ENCODE results near the gene DAB1. TPM values are rescaled to one million over a fixed set of nuclear protein-coding genes. Genes with fewer than 3 reads are reported as not detected.
A peak's percentile ranks its signal among the peaks of the same experiment; 100 is the strongest.

DAB1 gene
- polyA plus RNA-seq, 4 donors, result 3.0 to 77.0 (median 24.3) TPM

- Histone ChIP-seq H3K36me3 (ENCODE audit: control insufficient read depth in 3 of 3, insufficient read depth in 2 of 3, low read depth in 1 of 3, low read length in 3 of 3) (no peaks in the 10 kb centered on the region), H3K27ac (ENCODE audit: low read depth in 1 of 3, low read length in 2 of 3) (no peak overlapping the region), H3K4me3 (ENCODE audit: low read depth in 1 of 3, low read length in 3 of 3) (no peak overlapping the region), H3K4me1 (ENCODE audit: control insufficient read depth in 3 of 3, insufficient read depth in 2 of 3, low read depth in 1 of 3, low read length in 2 of 3) (no peaks in the 10 kb centered on the region), H3K27me3 (ENCODE audit: control insufficient read depth in 3 of 3, insufficient read depth in 3 of 3, low read length in 3 of 3) (no peaks in the 10 kb centered on the region), H3K9me3 (ENCODE audit: control insufficient read depth in 2 of 2, insufficient read depth in 1 of 2, low read depth in 1 of 2, low read length in 1 of 2) (no peaks in the 10 kb centered on the region)
- 76 to 80% (median 77%) methylated on average over 2 of the region's 2 CpGs for WGBS, 3 donors
- DNase-seq (peak in 1 of 2 donors; percentile 27), FAIRE-seq (no peak)
These were observed 233.0 kb downstream of the DAB1 start for GRCh38 chr1:57190898-57191297.

GRCh38 chr1:57188168-57188567 is 235.7 kb downstream of the DAB1 start:
- H3K4me1 ChIP-seq (ENCODE audit: control insufficient read depth in 3 of 3, insufficient read depth in 2 of 3, low read depth in 1 of 3, low read length in 2 of 3), result no peaks in the 10 kb centered on the region
- DNase-seq (no peak), FAIRE-seq (no peak)
- no peaks in the 10 kb centered on the region for H3K9me3 ChIP-seq (ENCODE audit: control insufficient read depth in 2 of 2, insufficient read depth in 1 of 2, low read depth in 1 of 2, low read length in 1 of 2)
- H3K36me3 ChIP-seq (ENCODE audit: control insufficient read depth in 3 of 3, insufficient read depth in 2 of 3, low read depth in 1 of 3, low read length in 3 of 3), result no peaks in the 10 kb centered on the region
- H3K27ac ChIP-seq (ENCODE audit: low read depth in 1 of 3, low read length in 2 of 3), result no peak overlapping the region
- no peaks in the 10 kb centered on the region for H3K27me3 ChIP-seq (ENCODE audit: control insufficient read depth in 3 of 3, insufficient read depth in 3 of 3, low read length in 3 of 3)
- no peak overlapping the region for H3K4me3 ChIP-seq (ENCODE audit: low read depth in 1 of 3, low read length in 3 of 3)
- 70 to 81% (median 74%) methylated on average over 2 of the region's 2 CpGs for WGBS, 3 donors

- H3K9me3 ChIP-seq (ENCODE audit: control insufficient read depth in 2 of 2, insufficient read depth in 1 of 2, low read depth in 1 of 2, low read length in 1 of 2), result no peaks in the 10 kb centered on the region
- no peak overlapping the region for H3K27ac ChIP-seq (ENCODE audit: low read depth in 1 of 3, low read length in 2 of 3)
These were observed 237.4 kb downstream of the DAB1 start for GRCh38 chr1:57186455-57186854.

GRCh38 chr1:57179001-57179400 is 244.9 kb downstream of the DAB1 start:
- DNase-seq (no peak), FAIRE-seq (no peak)
- H3K27ac ChIP-seq (ENCODE audit: low read depth in 1 of 3, low read length in 2 of 3), result no peak overlapping the region
- no peaks in the 10 kb centered on the region for H3K27me3 ChIP-seq (ENCODE audit: control insufficient read depth in 3 of 3, insufficient read depth in 3 of 3, low read length in 3 of 3)
- no peak overlapping the region for H3K4me3 ChIP-seq (ENCODE audit: low read depth in 1 of 3, low read length in 3 of 3)
- H3K9me3 ChIP-seq (ENCODE audit: control insufficient read depth in 2 of 2, insufficient read depth in 1 of 2, low read depth in 1 of 2, low read length in 1 of 2), result peaks cover 0 to 15% of the 10 kb centered on the region in 2 donors
- 84 to 92% (median 87%) methylated on average over 4 of the region's 4 CpGs for WGBS, 3 donors
- peaks cover 0 to 6% (median 0%) of the 10 kb centered on the region in 3 donors for H3K4me1 ChIP-seq (ENCODE audit: control insufficient read depth in 3 of 3, insufficient read depth in 2 of 3, low read depth in 1 of 3, low read length in 2 of 3)
- H3K36me3 ChIP-seq (ENCODE audit: control insufficient read depth in 3 of 3, insufficient read depth in 2 of 3, low read depth in 1 of 3, low read length in 3 of 3), result no peaks in the 10 kb centered on the region

More at GRCh38 chr1:57186455-57186854, 237.4 kb downstream of the DAB1 start:
- 89 to 96% (median 94%) methylated on average over 3 of the region's 3 CpGs for WGBS, 3 donors
- Histone ChIP-seq H3K27me3 (ENCODE audit: control insufficient read depth in 3 of 3, insufficient read depth in 3 of 3, low read length in 3 of 3) (no peaks in the 10 kb centered on the region), H3K4me3 (ENCODE audit: low read depth in 1 of 3, low read length in 3 of 3) (no peak overlapping the region), H3K4me1 (ENCODE audit: control insufficient read depth in 3 of 3, insufficient read depth in 2 of 3, low read depth in 1 of 3, low read length in 2 of 3) (no peaks in the 10 kb centered on the region), H3K36me3 (ENCODE audit: control insufficient read depth in 3 of 3, insufficient read depth in 2 of 3, low read depth in 1 of 3, low read length in 3 of 3) (no peaks in the 10 kb centered on the region)
- DNase-seq (no peak), FAIRE-seq (no peak)

- DNase-seq, result peak in 1 of 2 donors; percentile 53
- Histone ChIP-seq H3K27me3 (ENCODE audit: control insufficient read depth in 3 of 3, insufficient read depth in 3 of 3, low read length in 3 of 3) (no peaks in the 10 kb centered on the region), H3K9me3 (ENCODE audit: control insufficient read depth in 2 of 2, insufficient read depth in 1 of 2, low read depth in 1 of 2, low read length in 1 of 2) (peaks cover 0 to 15% of the 10 kb centered on the region in 2 donors), H3K27ac (ENCODE audit: low read depth in 1 of 3, low read length in 2 of 3) (no peak overlapping the region), H3K4me1 (ENCODE audit: control insufficient read depth in 3 of 3, insufficient read depth in 2 of 3, low read depth in 1 of 3, low read length in 2 of 3) (peaks cover 0 to 6% (median 0%) of the 10 kb centered on the region in 3 donors), H3K4me3 (ENCODE audit: low read depth in 1 of 3, low read length in 3 of 3) (no peak overlapping the region), H3K36me3 (ENCODE audit: control insufficient read depth in 3 of 3, insufficient read depth in 2 of 3, low read depth in 1 of 3, low read length in 3 of 3) (no peaks in the 10 kb centered on the region)
- WGBS, 3 donors, result 48 to 59% (median 51%) methylated on average over 5 of the region's 5 CpGs
- FAIRE-seq, result no peak
These were observed 248.4 kb downstream of the DAB1 start for GRCh38 chr1:57175506-57175905.

- no peak for DNase-seq
- H3K4me1 ChIP-seq (ENCODE audit: control insufficient read depth in 3 of 3, insufficient read depth in 2 of 3, low read depth in 1 of 3, low read length in 2 of 3), result peaks cover 0 to 6% (median 0%) of the 10 kb centered on the region in 3 donors
- peaks cover 0 to 3% (median 0%) of the 10 kb centered on the region in 3 donors for H3K36me3 ChIP-seq (ENCODE audit: control insufficient read depth in 3 of 3, insufficient read depth in 2 of 3, low read depth in 1 of 3, low read length in 3 of 3)
- no peak overlapping the region for H3K27ac ChIP-seq (ENCODE audit: low read depth in 1 of 3, low read length in 2 of 3)
- 77 to 84% (median 77%) methylated on average over 1 of the region's 1 CpG for WGBS, 3 donors
- H3K4me3 ChIP-seq (ENCODE audit: low read depth in 1 of 3, low read length in 3 of 3), result no peak overlapping the region
- H3K27me3 ChIP-seq (ENCODE audit: control insufficient read depth in 3 of 3, insufficient read depth in 3 of 3, low read length in 3 of 3), result no peaks in the 10 kb centered on the region
- H3K9me3 ChIP-seq (ENCODE audit: control insufficient read depth in 2 of 2, insufficient read depth in 1 of 2, low read depth in 1 of 2, low read length in 1 of 2), result peaks cover 0 to 11% of the 10 kb centered on the region in 2 donors
- no peak for FAIRE-seq
These were observed 251.8 kb downstream of the DAB1 start for GRCh38 chr1:57172040-57172439.

- Histone ChIP-seq H3K27me3 (ENCODE audit: control insufficient read depth in 3 of 3, insufficient read depth in 3 of 3, low read length in 3 of 3) (no peaks in the 10 kb centered on the region), H3K4me1 (ENCODE audit: control insufficient read depth in 3 of 3, insufficient read depth in 2 of 3, low read depth in 1 of 3, low read length in 2 of 3) (no peaks in the 10 kb centered on the region), H3K4me3 (ENCODE audit: low read depth in 1 of 3, low read length in 3 of 3) (no peak overlapping the region), H3K27ac (ENCODE audit: low read depth in 1 of 3, low read length in 2 of 3) (no peak overlapping the region), H3K9me3 (ENCODE audit: control insufficient read depth in 2 of 2, insufficient read depth in 1 of 2, low read depth in 1 of 2, low read length in 1 of 2) (no peaks in the 10 kb centered on the region), H3K36me3 (ENCODE audit: control insufficient read depth in 3 of 3, insufficient read depth in 2 of 3, low read depth in 1 of 3, low read length in 3 of 3) (peaks cover 0 to 3% (median 0%) of the 10 kb centered on the region in 3 donors)
- DNase-seq (no peak), FAIRE-seq (no peak)
- WGBS, 3 donors, result 75 to 77% (median 76%) methylated on average over 2 of the region's 2 CpGs
These were observed 255.9 kb downstream of the DAB1 start for GRCh38 chr1:57167997-57168396.

- DNase-seq (no peak), FAIRE-seq (no peak)
- peaks cover 0 to 5% (median 0%) of the 10 kb centered on the region in 3 donors for H3K36me3 ChIP-seq (ENCODE audit: control insufficient read depth in 3 of 3, insufficient read depth in 2 of 3, low read depth in 1 of 3, low read length in 3 of 3)
- H3K4me3 ChIP-seq (ENCODE audit: low read depth in 1 of 3, low read length in 3 of 3), result no peak overlapping the region
- no peaks in the 10 kb centered on the region for H3K9me3 ChIP-seq (ENCODE audit: control insufficient read depth in 2 of 2, insufficient read depth in 1 of 2, low read depth in 1 of 2, low read length in 1 of 2)
- peaks cover 0 to 3% (median 0%) of the 10 kb centered on the region in 3 donors for H3K4me1 ChIP-seq (ENCODE audit: control insufficient read depth in 3 of 3, insufficient read depth in 2 of 3, low read depth in 1 of 3, low read length in 2 of 3)
- no peaks in the 10 kb centered on the region for H3K27me3 ChIP-seq (ENCODE audit: control insufficient read depth in 3 of 3, insufficient read depth in 3 of 3, low read length in 3 of 3)
- WGBS, 3 donors, result 55 to 70% (median 67%) methylated on average over 1 of the region's 1 CpG
- H3K27ac ChIP-seq (ENCODE audit: low read depth in 1 of 3, low read length in 2 of 3), result no peak overlapping the region
These were observed 258.3 kb downstream of the DAB1 start for GRCh38 chr1:57165546-57165945.

GRCh38 chr1:57164584-57164983 is 259.3 kb downstream of the DAB1 start:
- no peaks in the 10 kb centered on the region for H3K27me3 ChIP-seq (ENCODE audit: control insufficient read depth in 3 of 3, insufficient read depth in 3 of 3, low read length in 3 of 3)
- H3K4me3 ChIP-seq (ENCODE audit: low read depth in 1 of 3, low read length in 3 of 3), result no peak overlapping the region
- peaks cover 0 to 3% (median 0%) of the 10 kb centered on the region in 3 donors for H3K4me1 ChIP-seq (ENCODE audit: control insufficient read depth in 3 of 3, insufficient read depth in 2 of 3, low read depth in 1 of 3, low read length in 2 of 3)
- FAIRE-seq (no peak), DNase-seq (no peak)
- no peak overlapping the region for H3K27ac ChIP-seq (ENCODE audit: low read depth in 1 of 3, low read length in 2 of 3)
- H3K36me3 ChIP-seq (ENCODE audit: control insufficient read depth in 3 of 3, insufficient read depth in 2 of 3, low read depth in 1 of 3, low read length in 3 of 3), result peaks cover 0 to 2% (median 0%) of the 10 kb centered on the region in 3 donors
- 56 to 100% (median 88%) methylated on average over 1 of the region's 1 CpG for WGBS, 3 donors
- H3K9me3 ChIP-seq (ENCODE audit: control insufficient read depth in 2 of 2, insufficient read depth in 1 of 2, low read depth in 1 of 2, low read length in 1 of 2), result no peaks in the 10 kb centered on the region

Measured in small intestine (tissue), 7 donors.